Measurements from ENCODE around the gene ADGRE3.
"Not testable (repeated sequence)": the region's sequence is repeated elsewhere in the genome, so short reads cannot be mapped to it uniquely, and the experiment has no call there.

- not testable (repeated sequence) for TF ChIP-seq POLR2A (IDR thresholded peaks at IDR 0.05; ENCODE audit: low read depth); CTCF (IDR thresholded peaks at IDR 0.05); POLR2AphosphoS5 (IDR thresholded peaks at IDR 0.05); EP300 (IDR thresholded peaks at IDR 0.05)
Observed at GRCh38 chr19:14613399-14614098, 61.1 kb downstream of the ADGRE3 start.
